ENCODE measurements around the gene RASD1.

- TF ChIP-seq CTCF (IDR thresholded peaks at IDR 0.05; ENCODE audit: low read depth, low read length, poor library complexity, severe bottlenecking) (peak; percentile 83), EZH2phosphoT487 (IDR thresholded peaks at IDR 0.05; ENCODE audit: borderline replicate concordance, low read length) (no peak)
These were observed 4.9 kb upstream of the RASD1 start for GRCh38 chr17:17500999-17501605.
